ENCODE data around the gene STAC2. TPM values are rescaled to one million over a fixed set of nuclear protein-coding genes. Genes with fewer than 3 reads are reported as not detected.

STAC2 gene
- total RNA-seq, 1 donor from 2014 or later = 7.9 TPM

- Histone ChIP-seq H3K4me3 (no peak overlapping the region), H3K36me3 (no peaks in the 10 kb centered on the region), H3K4me1 (peaks cover 7 to 10% of the 10 kb centered on the region in 2 donors), H3K27ac (no peak overlapping the region), H3K9me3 (no peaks in the 10 kb centered on the region), H3K27me3 (no peaks in the 10 kb centered on the region)
- TF ChIP-seq, protein P1, sequence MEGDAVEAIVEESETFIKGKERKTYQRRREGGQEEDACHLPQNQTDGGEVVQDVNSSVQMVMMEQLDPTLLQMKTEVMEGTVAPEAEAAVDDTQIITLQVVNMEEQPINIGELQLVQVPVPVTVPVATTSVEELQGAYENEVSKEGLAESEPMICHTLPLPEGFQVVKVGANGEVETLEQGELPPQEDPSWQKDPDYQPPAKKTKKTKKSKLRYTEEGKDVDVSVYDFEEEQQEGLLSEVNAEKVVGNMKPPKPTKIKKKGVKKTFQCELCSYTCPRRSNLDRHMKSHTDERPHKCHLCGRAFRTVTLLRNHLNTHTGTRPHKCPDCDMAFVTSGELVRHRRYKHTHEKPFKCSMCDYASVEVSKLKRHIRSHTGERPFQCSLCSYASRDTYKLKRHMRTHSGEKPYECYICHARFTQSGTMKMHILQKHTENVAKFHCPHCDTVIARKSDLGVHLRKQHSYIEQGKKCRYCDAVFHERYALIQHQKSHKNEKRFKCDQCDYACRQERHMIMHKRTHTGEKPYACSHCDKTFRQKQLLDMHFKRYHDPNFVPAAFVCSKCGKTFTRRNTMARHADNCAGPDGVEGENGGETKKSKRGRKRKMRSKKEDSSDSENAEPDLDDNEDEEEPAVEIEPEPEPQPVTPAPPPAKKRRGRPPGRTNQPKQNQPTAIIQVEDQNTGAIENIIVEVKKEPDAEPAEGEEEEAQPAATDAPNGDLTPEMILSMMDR (IDR thresholded peaks at IDR 0.05) = no peak
- no peak for DNase-seq (ENCODE audit: low spot score in 2 of 2)
- intact Hi-C loops (cut with DNase I) = loop anchor here (5.0 kb wide), 1 partner anchor 65 kb away; no protein-coding TSS in a partner anchor
These were observed 58.3 kb downstream of the STAC2 start for GRCh38 chr17:39167476-39167875.

- DNase-seq (ENCODE audit: low spot score in 2 of 2) = no peak
- Histone ChIP-seq H3K36me3 (no peaks in the 10 kb centered on the region), H3K27ac (no peak overlapping the region), H3K27me3 (no peaks in the 10 kb centered on the region), H3K9me3 (no peaks in the 10 kb centered on the region), H3K4me1 (peaks cover 7 to 10% of the 10 kb centered on the region in 2 donors), H3K4me3 (no peak overlapping the region)
- TF ChIP-seq, protein P1 (IDR thresholded peaks at IDR 0.05) = no peak
- intact Hi-C loops (cut with DNase I) = loop anchor here (5.0 kb wide), 1 partner anchor 66 kb away; no protein-coding TSS in a partner anchor
These were observed 59.1 kb downstream of the STAC2 start for GRCh38 chr17:39166437-39167335.

GRCh38 chr17:39165841-39166349, 59.9 kb downstream of the STAC2 start, which contains the start of gene ARL5C:
Gene ARL5C, minus strand, starts transcription at chr17:39166161. Its CDS starts 401 bp downstream, at chr17:39165760.
- H3K27me3 ChIP-seq = no peaks in the 10 kb centered on the region
- peaks cover 7 to 10% of the 10 kb centered on the region in 2 donors for H3K4me1 ChIP-seq
- TF ChIP-seq, protein P1 (IDR thresholded peaks at IDR 0.05) = no peak
- H3K36me3 ChIP-seq = no peaks in the 10 kb centered on the region
- H3K9me3 ChIP-seq = no peaks in the 10 kb centered on the region
- intact Hi-C loops (cut with DNase I) = loop anchor here (2.0 to 5.0 kb wide), 2 partner anchors 29 to 66 kb away; no protein-coding TSS in a partner anchor
- DNase-seq (ENCODE audit: low spot score in 2 of 2) = no peak
- H3K4me3 ChIP-seq = peak within 1 kb of the TSS; percentile 56 to 66
- H3K27ac ChIP-seq = peak within 1 kb of the TSS; percentile 11 to 31

DNA sequence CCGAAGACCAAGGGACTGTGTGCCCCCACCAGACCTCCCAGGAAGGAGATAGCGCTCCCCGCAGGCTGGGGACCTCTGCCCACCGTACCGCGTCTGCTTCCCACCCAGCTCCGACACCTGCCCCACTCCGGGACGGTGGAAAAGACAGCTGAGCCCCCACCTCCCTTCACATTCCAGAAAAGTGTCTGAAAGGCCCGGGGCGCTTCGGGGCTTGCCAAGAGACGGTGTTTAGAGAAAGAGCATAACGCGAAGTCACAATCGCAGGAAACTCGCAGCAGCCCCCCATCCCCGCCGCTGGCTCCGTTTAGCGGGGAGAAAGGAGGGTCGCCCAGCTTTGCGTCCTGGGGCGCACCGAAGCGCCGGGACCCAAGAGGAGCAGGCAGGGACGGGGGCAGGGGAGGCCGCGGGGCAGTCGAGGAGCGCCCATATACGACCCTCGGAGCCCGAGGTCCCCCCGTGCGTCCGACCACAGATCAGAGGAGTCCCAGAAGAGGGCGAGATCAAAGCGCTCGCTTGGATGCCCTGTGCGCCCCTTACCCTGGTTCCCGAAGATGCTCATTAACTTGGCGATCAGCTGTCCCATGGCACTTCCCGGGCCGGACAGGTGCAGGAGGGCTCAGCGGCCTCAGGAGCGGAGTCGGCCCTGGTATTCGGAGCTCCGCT, 60.4 kb downstream of the STAC2 start:
- Histone ChIP-seq H3K9me3 (no peaks in the 10 kb centered on the region), H3K4me3 (peak overlapping the region; percentile 56 to 66), H3K36me3 (no peaks in the 10 kb centered on the region), H3K27me3 (no peaks in the 10 kb centered on the region), H3K27ac (peak overlapping the region; percentile 11 to 31), H3K4me1 (peaks cover 7 to 10% of the 10 kb centered on the region in 2 donors)
- DNase-seq (ENCODE audit: low spot score in 2 of 2) = no peak
- intact Hi-C loops (cut with DNase I) = loop anchor here (2.0 to 5.0 kb wide), 2 partner anchors 29 to 67 kb away; no protein-coding TSS in a partner anchor
- TF ChIP-seq, protein P1 (IDR thresholded peaks at IDR 0.05) = no peak

DNA sequence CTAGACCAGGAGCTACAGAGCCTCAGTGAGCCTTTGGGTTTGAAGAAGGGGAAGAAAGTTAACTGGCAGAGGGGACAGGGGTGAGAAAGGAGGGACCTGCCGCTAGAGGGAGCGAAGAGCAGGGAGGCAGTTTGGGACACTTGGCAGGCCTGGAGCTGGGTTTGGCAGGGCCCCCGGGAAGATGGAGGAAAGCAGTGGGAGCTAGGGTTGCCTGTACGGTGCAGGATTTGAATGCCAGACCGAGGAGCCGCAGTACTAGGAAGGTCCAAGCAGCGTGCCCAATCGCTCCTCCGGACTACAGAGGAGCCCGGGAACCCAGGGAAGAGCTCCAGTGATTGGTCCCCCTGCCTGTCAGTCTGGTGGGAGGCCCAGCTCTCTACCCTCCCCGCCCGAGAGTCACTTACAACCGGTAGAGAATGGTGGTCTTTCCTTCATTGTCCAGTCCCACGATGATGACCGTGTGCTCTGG, 61.0 kb downstream of the STAC2 start:
- Histone ChIP-seq H3K4me1 (peaks cover 7 to 10% of the 10 kb centered on the region in 2 donors), H3K9me3 (no peaks in the 10 kb centered on the region), H3K27me3 (no peaks in the 10 kb centered on the region), H3K4me3 (peak overlapping the region; percentile 56 to 66), H3K27ac (peak overlapping the region; percentile 11 to 31), H3K36me3 (no peaks in the 10 kb centered on the region)
- DNase-seq (ENCODE audit: low spot score in 2 of 2) = peak; percentile 69 to 95
- TF ChIP-seq, protein P1 (IDR thresholded peaks at IDR 0.05) = peak; percentile 78 to 88 (median 83)
- intact Hi-C loops (cut with DNase I) = loop anchor here (2.0 to 5.0 kb wide), 2 partner anchors 30 to 68 kb away; no protein-coding TSS in a partner anchor
